RKO (cell line): ENCODE measurements around the gene PTPRD.

Source experiments
- DNase-seq: peaks from one replicate; pipeline ENCODE4 v3.0.0-alpha.2; 2016; ENCODE audit warnings: low spot score

Gene PTPRD

GRCh38 chr9:10612641-10613398 lies at the start of gene PTPRD:
Gene PTPRD, minus strand, starts transcription at chr9:10613002.
- DNase-seq = no peak

GRCh38 chr9:10661994-10662393 lies 49.2 kb upstream of the PTPRD start:
- no peak for DNase-seq

GRCh38 chr9:10661376-10661775 lies 48.6 kb upstream of the PTPRD start:
- peak; percentile 1 for DNase-seq

GRCh38 chr9:10651012-10651411 lies 38.2 kb upstream of the PTPRD start:
- no peak for DNase-seq

GRCh38 chr9:10649076-10649475 lies 36.3 kb upstream of the PTPRD start:
- DNase-seq = no peak

GRCh38 chr9:10633785-10634184 lies 21.0 kb upstream of the PTPRD start:
- no peak for DNase-seq

GRCh38 chr9:10614196-10614800 lies 1.5 kb upstream of the PTPRD start:
- DNase-seq = no peak

GRCh38 chr9:10613419-10613818 lies 617 bp upstream of the PTPRD start:
- DNase-seq = no peak

GRCh38 chr9:10605388-10605787 lies 7.4 kb downstream of the PTPRD start:
- DNase-seq = no peak

GRCh38 chr9:10604927-10605326 lies 7.9 kb downstream of the PTPRD start:
- no peak for DNase-seq

GRCh38 chr9:10597801-10598200 lies 15.0 kb downstream of the PTPRD start:
- no peak for DNase-seq

- no peak for DNase-seq
Measured at GRCh38 chr9:10594482-10594881, 18.3 kb downstream of the PTPRD start.

GRCh38 chr9:10586407-10586806 lies 26.4 kb downstream of the PTPRD start:
- no peak for DNase-seq

GRCh38 chr9:10571699-10572098 lies 41.1 kb downstream of the PTPRD start:
- DNase-seq = no peak

GRCh38 chr9:10566848-10567247 lies 46.0 kb downstream of the PTPRD start:
- no peak for DNase-seq

GRCh38 chr9:10562581-10563343 lies 50.0 kb downstream of the PTPRD start:
- peak; percentile 63 for DNase-seq

GRCh38 chr9:10548348-10548747 lies 64.5 kb downstream of the PTPRD start:
- DNase-seq = no peak

GRCh38 chr9:10538073-10538472 lies 74.7 kb downstream of the PTPRD start:
- DNase-seq = no peak

GRCh38 chr9:10534850-10535249 lies 78.0 kb downstream of the PTPRD start:
- no peak for DNase-seq

GRCh38 chr9:10525972-10526371 lies 86.8 kb downstream of the PTPRD start:
- DNase-seq = peak; percentile 33

- DNase-seq = no peak
Measured at GRCh38 chr9:10523164-10523563, 89.6 kb downstream of the PTPRD start.

- DNase-seq = no peak
Measured at GRCh38 chr9:10512144-10512543, 100.7 kb downstream of the PTPRD start.

- DNase-seq = no peak
Measured at GRCh38 chr9:10488937-10489336, 123.9 kb downstream of the PTPRD start.
